ENCODE results near the gene ABCA4.

GRCh38 chr1:94125551-94126514 is 4.9 kb upstream of the ABCA4 start:
- TF ChIP-seq FOXM1 (IDR thresholded peaks at IDR 0.05; ENCODE audit: borderline replicate concordance, low read depth) (no peak), USF1 (IDR thresholded peaks at IDR 0.05) (peak; percentile 67), ZBTB7A (IDR thresholded peaks at IDR 0.05; ENCODE audit: low read depth) (no peak), EGR1 (IDR thresholded peaks at IDR 0.05) (no peak), TEAD4 (IDR thresholded peaks at IDR 0.05) (peak; percentile 56), TAF1 (IDR thresholded peaks at IDR 0.05; ENCODE audit: low read depth) (no peak), REST (IDR thresholded peaks at IDR 0.05; ENCODE audit: low read depth) (no peak), MAX (IDR thresholded peaks at IDR 0.05) (no peak), TCF12 (IDR thresholded peaks at IDR 0.05; ENCODE audit: low read depth) (no peak), YY1 (IDR thresholded peaks at IDR 0.05; ENCODE audit: low read depth) (no peak), NFIC (IDR thresholded peaks at IDR 0.05) (no peak)
